A673 (cell line): Measurements from ENCODE around the gene CAMK2A.

Experiments
- CTCF ChIP-seq: fragments of 300-800, 200-600 bp; sonication (generic); conservative IDR thresholded peaks from 2 replicates; pipeline ENCODE4 v1.5.1; 2017; ENCODE audit warnings: low read depth, mild to moderate bottlenecking, antibody characterized with exemption, low read length, moderate library complexity, mixed read lengths
- EZH2 ChIP-seq: fragments of 200-600 bp; sonication (generic); IDR thresholded peaks from 2 replicates; pipeline ENCODE4 v1.6.1; 2017; ENCODE audit warnings: borderline replicate concordance, low read depth, mild to moderate bottlenecking, mixed read lengths, antibody characterized with exemption, low read length; ENCODE audit not compliant: poor library complexity, severe bottlenecking

GRCh38 chr5:150325426-150325825, 35.9 kb upstream of the CAMK2A start:
- no peak for TF ChIP-seq CTCF
- TF ChIP-seq EZH2: no peak
